IgD-negative memory B cell (primary cell): Measurements from ENCODE around the gene CNTNAP5. TPM values are rescaled to one million over a fixed set of nuclear protein-coding genes. Genes with fewer than 3 reads are reported as not detected.
A peak's percentile ranks its signal among the peaks of the same experiment; 100 is the strongest.

Experiments
- H3K27ac Mint-ChIP-seq, 3 donors: one replicate each; pipeline ENCODE4 v1.8.0; 2020 to 2022; ENCODE audit warnings: mild to moderate bottlenecking in 3 of 3, mixed read lengths in 3 of 3, moderate library complexity in 1 of 3
- H3K27me3 Mint-ChIP-seq: one replicate; pipeline ENCODE4 v1.8.0; 2021; ENCODE audit warnings: mixed read lengths
- H3K36me3 Mint-ChIP-seq: one replicate; pipeline ENCODE4 v1.8.0; 2020; ENCODE audit warnings: mild to moderate bottlenecking, mixed read lengths
- H3K4me1 Mint-ChIP-seq, 3 donors: one replicate each; pipeline ENCODE4 v1.8.0; 2020 to 2022; ENCODE audit warnings: mixed read lengths in 3 of 3, mild to moderate bottlenecking in 1 of 3
- H3K4me3 Mint-ChIP-seq, 4 donors: one replicate each; pipeline ENCODE4 v1.8.0; 2020 to 2022; ENCODE audit warnings: mild to moderate bottlenecking in 4 of 4, mixed read lengths in 4 of 4, moderate library complexity in 3 of 4
- H3K9me3 Mint-ChIP-seq, 3 donors: one replicate each; pipeline ENCODE4 v1.8.0; 2020 to 2021; ENCODE audit warnings: mixed read lengths in 3 of 3, mild to moderate bottlenecking in 1 of 3
- polyA plus RNA-seq: library from polyadenylated mRNA; unstranded; fragments of 300-500 nt; fragmentation: Illumina TruSeq; gene quantifications from one replicate; pipeline ENCODE4 v1.2.3, GENCODE V29; 2021

Gene CNTNAP5
- polyA plus RNA-seq, 1 donor from 2014 or later: not detected

DNA sequence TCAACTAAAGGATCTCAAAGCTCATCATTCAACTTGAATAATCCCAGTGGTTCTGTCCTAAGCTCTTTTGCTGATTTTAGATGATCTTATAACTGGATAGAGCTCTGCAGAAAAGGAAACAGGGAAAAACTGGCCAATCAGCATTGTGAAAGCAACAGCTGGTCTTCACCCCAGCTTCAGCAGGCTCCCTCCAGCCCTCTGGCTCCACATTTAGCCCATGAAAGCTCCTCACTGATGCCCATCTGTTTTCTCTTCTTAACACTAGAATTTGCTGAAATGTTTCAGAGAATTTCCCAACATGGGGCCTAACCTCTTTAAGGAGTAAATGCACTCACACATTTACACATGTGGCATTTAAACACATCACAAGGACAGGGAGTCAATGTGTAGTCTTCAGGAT is 223.3 kb downstream of the CNTNAP5 start:
- H3K36me3 Mint-ChIP-seq: no peaks in the 10 kb centered on the region
- peaks cover 0 to 3% (median 2%) of the 10 kb centered on the region in 3 donors for H3K9me3 Mint-ChIP-seq
- no peaks in the 10 kb centered on the region for H3K27me3 Mint-ChIP-seq
- no peak overlapping the region for H3K4me3 Mint-ChIP-seq
- H3K27ac Mint-ChIP-seq: no peak overlapping the region
- H3K4me1 Mint-ChIP-seq: no peaks in the 10 kb centered on the region

GRCh38 chr2:124250433-124250832 is 225.3 kb downstream of the CNTNAP5 start:
- H3K27ac Mint-ChIP-seq: no peak overlapping the region
- no peaks in the 10 kb centered on the region for H3K4me1 Mint-ChIP-seq
- H3K27me3 Mint-ChIP-seq: no peaks in the 10 kb centered on the region
- peaks cover 0 to 3% (median 2%) of the 10 kb centered on the region in 3 donors for H3K9me3 Mint-ChIP-seq
- no peaks in the 10 kb centered on the region for H3K36me3 Mint-ChIP-seq
- H3K4me3 Mint-ChIP-seq: no peak overlapping the region

GRCh38 chr2:124254621-124255020 is 229.5 kb downstream of the CNTNAP5 start:
- peaks cover 0 to 14% (median 0%) of the 10 kb centered on the region in 3 donors for H3K9me3 Mint-ChIP-seq
- H3K36me3 Mint-ChIP-seq: no peaks in the 10 kb centered on the region
- no peaks in the 10 kb centered on the region for H3K4me1 Mint-ChIP-seq
- no peak overlapping the region for H3K27ac Mint-ChIP-seq
- H3K27me3 Mint-ChIP-seq: no peaks in the 10 kb centered on the region
- H3K4me3 Mint-ChIP-seq: no peak overlapping the region

- H3K4me1 Mint-ChIP-seq: no peaks in the 10 kb centered on the region
- no peaks in the 10 kb centered on the region for H3K27me3 Mint-ChIP-seq
- no peaks in the 10 kb centered on the region for H3K36me3 Mint-ChIP-seq
- H3K4me3 Mint-ChIP-seq: no peak overlapping the region
- H3K9me3 Mint-ChIP-seq: peaks cover 0 to 20% (median 1%) of the 10 kb centered on the region in 3 donors
- no peak overlapping the region for H3K27ac Mint-ChIP-seq
Observed at GRCh38 chr2:124257120-124257519, 232.0 kb downstream of the CNTNAP5 start.

DNA sequence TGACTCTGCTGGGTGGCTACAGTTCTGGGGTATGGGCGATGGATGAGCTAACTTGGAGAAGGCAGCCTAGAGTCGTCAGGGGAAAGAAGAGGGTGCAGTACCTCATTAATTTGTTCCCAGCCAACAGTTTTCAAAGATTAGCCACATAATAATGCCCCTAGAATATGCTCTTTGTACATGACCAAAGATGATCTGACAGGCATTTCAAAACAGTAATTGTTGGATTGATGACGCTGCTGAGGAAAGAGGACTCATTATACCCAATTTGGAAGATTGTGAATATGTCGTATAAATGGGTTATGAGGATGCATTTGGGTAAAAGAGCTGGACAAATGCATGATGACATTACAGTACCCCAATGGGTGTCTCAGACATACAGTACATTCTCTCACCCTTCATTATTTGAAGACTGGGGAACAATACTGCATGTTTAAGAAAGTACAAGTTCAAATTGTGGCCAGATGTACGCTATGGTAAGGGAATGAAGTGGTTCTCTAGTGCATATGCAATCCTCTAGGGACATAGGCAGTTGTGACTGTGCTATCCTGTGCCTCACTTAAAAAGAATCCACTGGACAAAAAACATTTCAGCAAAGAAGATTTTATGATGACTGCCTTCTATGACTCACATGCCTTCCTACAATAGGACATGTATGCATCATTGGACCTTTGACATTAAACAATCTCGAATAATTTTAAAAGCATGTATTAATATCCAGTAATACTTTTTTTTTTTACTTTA is 233.2 kb downstream of the CNTNAP5 start:
- Mint-ChIP-seq H3K27me3 (no peaks in the 10 kb centered on the region), H3K4me3 (peak overlapping the region in 1 of 4 donors; percentile 6), H3K27ac (no peak overlapping the region), H3K9me3 (peaks cover 0 to 20% (median 1%) of the 10 kb centered on the region in 3 donors), H3K4me1 (no peaks in the 10 kb centered on the region), H3K36me3 (no peaks in the 10 kb centered on the region)

DNA sequence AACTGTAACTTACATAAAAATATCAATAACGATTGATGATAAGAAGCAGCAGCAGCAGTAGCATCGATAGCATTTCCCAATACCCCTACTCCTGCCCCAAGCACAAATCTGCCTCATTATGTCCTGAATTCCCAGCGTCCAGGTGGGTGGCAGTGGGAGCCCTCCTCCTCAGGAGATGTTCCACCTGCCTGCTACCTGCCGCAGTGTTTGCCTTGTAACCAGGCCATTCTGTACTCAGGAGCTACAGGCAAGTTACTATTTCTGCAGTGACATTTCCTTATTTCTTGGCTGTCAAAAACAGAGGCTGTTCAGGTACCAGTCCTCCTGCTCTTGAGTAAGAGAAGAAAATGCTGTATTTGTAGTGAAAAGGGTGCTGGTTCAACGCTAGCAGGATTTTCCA is 236.4 kb downstream of the CNTNAP5 start:
- Mint-ChIP-seq H3K4me1 (no peaks in the 10 kb centered on the region), H3K36me3 (no peaks in the 10 kb centered on the region), H3K4me3 (no peak overlapping the region), H3K27ac (peak overlapping the region in 2 of 3 donors; percentile 39 to 71), H3K27me3 (no peaks in the 10 kb centered on the region), H3K9me3 (peaks cover 1 to 24% (median 4%) of the 10 kb centered on the region in 3 donors)

- no peaks in the 10 kb centered on the region for H3K36me3 Mint-ChIP-seq
- no peak overlapping the region for H3K27ac Mint-ChIP-seq
- H3K4me3 Mint-ChIP-seq: no peak overlapping the region
- no peaks in the 10 kb centered on the region for H3K4me1 Mint-ChIP-seq
- peaks cover 1 to 12% (median 5%) of the 10 kb centered on the region in 3 donors for H3K9me3 Mint-ChIP-seq
- H3K27me3 Mint-ChIP-seq: no peaks in the 10 kb centered on the region
Observed at GRCh38 chr2:124264551-124265091, 239.5 kb downstream of the CNTNAP5 start.

DNA sequence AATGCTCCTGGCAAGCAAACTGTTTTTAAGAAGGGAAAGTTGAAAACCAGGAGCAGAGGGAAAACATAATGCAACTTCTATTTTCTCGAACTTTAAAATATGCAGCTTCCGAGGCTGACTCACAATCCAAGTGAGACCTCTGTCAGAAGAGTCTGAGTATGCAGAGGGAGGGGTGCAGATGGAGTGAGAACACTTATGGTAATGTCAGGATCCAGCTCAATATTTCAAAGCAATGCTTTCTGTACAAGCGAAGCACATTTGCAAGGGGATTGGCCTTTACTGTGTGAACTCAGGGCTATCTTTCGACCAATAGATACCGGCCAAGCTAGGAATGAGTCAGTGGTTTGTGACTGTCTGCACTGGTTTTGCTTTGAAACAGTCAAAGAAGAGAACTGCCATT is 242.7 kb downstream of the CNTNAP5 start:
- Mint-ChIP-seq H3K4me3 (no peak overlapping the region), H3K4me1 (no peaks in the 10 kb centered on the region), H3K9me3 (peaks cover 0 to 7% (median 5%) of the 10 kb centered on the region in 3 donors), H3K27me3 (no peaks in the 10 kb centered on the region), H3K27ac (no peak overlapping the region), H3K36me3 (no peaks in the 10 kb centered on the region)

- H3K4me1 Mint-ChIP-seq: no peaks in the 10 kb centered on the region
- H3K27ac Mint-ChIP-seq: no peak overlapping the region
- peaks cover 0 to 8% (median 7%) of the 10 kb centered on the region in 3 donors for H3K9me3 Mint-ChIP-seq
- H3K27me3 Mint-ChIP-seq: no peaks in the 10 kb centered on the region
- no peaks in the 10 kb centered on the region for H3K36me3 Mint-ChIP-seq
- no peak overlapping the region for H3K4me3 Mint-ChIP-seq
Observed at GRCh38 chr2:124269348-124269747, 244.3 kb downstream of the CNTNAP5 start.

DNA sequence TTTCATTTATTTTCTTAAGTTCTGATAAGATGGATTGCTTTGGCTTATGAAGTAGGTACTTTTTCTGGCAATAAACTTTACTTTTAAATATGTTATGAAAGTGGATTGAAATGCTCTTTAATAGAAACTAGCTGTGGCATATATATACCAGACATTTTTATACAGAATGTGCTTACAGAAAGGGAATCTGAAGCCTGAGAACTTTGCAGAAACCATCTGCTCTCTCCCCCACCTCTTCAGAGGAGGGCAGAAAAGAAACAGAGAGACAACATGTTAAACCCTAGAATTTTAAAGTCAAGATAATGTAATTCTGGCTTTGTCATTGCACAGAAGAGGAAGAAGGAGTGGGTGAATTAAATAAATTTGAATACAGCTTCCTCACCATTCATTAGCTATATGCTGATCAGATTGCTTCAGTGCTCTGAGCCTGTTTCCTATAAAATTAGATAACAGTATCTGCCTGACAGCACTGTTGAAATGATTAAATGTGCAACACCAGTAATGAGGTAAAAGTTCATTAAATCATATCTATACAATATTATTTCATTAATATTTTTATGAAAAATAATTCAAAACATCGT is 247.3 kb downstream of the CNTNAP5 start:
- H3K36me3 Mint-ChIP-seq: no peaks in the 10 kb centered on the region
- no peaks in the 10 kb centered on the region for H3K27me3 Mint-ChIP-seq
- no peaks in the 10 kb centered on the region for H3K4me1 Mint-ChIP-seq

GRCh38 chr2:124281541-124281940 is 256.5 kb downstream of the CNTNAP5 start:
- Mint-ChIP-seq H3K9me3 (no peaks in the 10 kb centered on the region), H3K4me1 (no peaks in the 10 kb centered on the region), H3K27me3 (no peaks in the 10 kb centered on the region), H3K4me3 (no peak overlapping the region), H3K36me3 (no peaks in the 10 kb centered on the region), H3K27ac (no peak overlapping the region)

More for the DNA sequence above, 247.3 kb downstream of the CNTNAP5 start:
- Mint-ChIP-seq H3K4me3 (no peak overlapping the region), H3K9me3 (peaks cover 4 to 6% (median 4%) of the 10 kb centered on the region in 3 donors), H3K27ac (no peak overlapping the region)

DNA sequence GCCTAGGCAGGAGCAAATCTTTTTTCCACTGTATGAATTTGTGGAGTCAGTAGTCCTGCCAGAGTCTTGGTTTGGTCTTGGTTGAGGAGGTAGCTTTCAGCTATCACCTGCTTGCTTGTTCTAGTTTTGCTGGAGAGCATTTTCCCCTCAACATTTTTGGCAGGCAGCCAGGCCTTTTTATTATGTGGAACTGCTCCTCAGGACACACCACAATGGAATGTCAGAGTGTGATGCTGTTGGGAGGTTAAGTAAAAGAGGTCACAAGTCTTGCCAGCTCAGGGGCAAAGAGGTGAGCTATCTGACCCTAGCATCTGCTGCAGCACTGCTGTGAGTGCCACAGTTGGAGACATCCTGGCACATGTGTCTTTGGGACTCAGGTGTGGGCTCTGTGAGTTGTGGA is 258.0 kb downstream of the CNTNAP5 start:
- Mint-ChIP-seq H3K9me3 (no peaks in the 10 kb centered on the region), H3K27me3 (no peaks in the 10 kb centered on the region), H3K36me3 (no peaks in the 10 kb centered on the region), H3K4me1 (no peaks in the 10 kb centered on the region), H3K27ac (no peak overlapping the region), H3K4me3 (no peak overlapping the region)

GRCh38 chr2:124286089-124286783 is 261.1 kb downstream of the CNTNAP5 start:
- Mint-ChIP-seq H3K4me3 (no peak overlapping the region), H3K27ac (no peak overlapping the region), H3K36me3 (no peaks in the 10 kb centered on the region), H3K9me3 (peaks cover 0 to 6% (median 0%) of the 10 kb centered on the region in 3 donors), H3K27me3 (no peaks in the 10 kb centered on the region), H3K4me1 (no peaks in the 10 kb centered on the region)

DNA sequence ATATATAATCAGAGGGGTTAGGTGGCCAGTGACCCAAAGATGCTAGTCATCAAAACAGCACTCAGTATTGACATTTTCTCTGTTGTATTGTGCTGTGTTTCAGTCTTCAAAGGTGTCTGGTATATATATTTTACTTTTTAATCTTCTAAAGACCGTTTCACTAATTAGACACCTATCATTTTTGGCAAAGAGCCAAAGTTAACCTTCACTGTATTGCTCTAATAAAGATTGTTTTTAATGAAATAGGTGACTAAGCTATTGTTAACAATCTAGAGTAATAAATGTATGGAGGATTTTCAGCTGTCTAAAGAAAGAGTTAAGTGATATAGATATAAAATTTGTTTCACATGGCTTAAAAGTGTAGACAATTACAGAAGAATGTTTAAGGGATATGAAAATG is 264.0 kb downstream of the CNTNAP5 start:
- Mint-ChIP-seq H3K4me1 (no peaks in the 10 kb centered on the region), H3K9me3 (peaks cover 0 to 6% (median 0%) of the 10 kb centered on the region in 3 donors), H3K36me3 (no peaks in the 10 kb centered on the region), H3K27ac (no peak overlapping the region), H3K27me3 (no peaks in the 10 kb centered on the region), H3K4me3 (no peak overlapping the region)

GRCh38 chr2:124289615-124290014 is 264.5 kb downstream of the CNTNAP5 start:
- Mint-ChIP-seq H3K4me1 (no peaks in the 10 kb centered on the region), H3K27me3 (no peaks in the 10 kb centered on the region), H3K36me3 (no peaks in the 10 kb centered on the region), H3K27ac (no peak overlapping the region), H3K4me3 (no peak overlapping the region), H3K9me3 (peaks cover 0 to 6% (median 2%) of the 10 kb centered on the region in 3 donors)
